Measurements from ENCODE around the gene KIAA1671.

Gene KIAA1671

GRCh38 chr22:24995649-24996180 lies 43.2 kb downstream of the KIAA1671 start:
- no peak for DNase-seq (ENCODE audit: low read depth)
- H3K4me3 ChIP-seq (replicated peaks; ENCODE audit: low read depth, low read length), result no peak overlapping the region
- TF ChIP-seq CTCF (IDR thresholded peaks at IDR 0.05; ENCODE audit: low read length, missing control alignments), result no peak

GRCh38 chr22:24996420-24996952 lies 44.0 kb downstream of the KIAA1671 start:
- H3K4me3 ChIP-seq (replicated peaks; ENCODE audit: low read depth, low read length), result no peak overlapping the region
- TF ChIP-seq CTCF (IDR thresholded peaks at IDR 0.05; ENCODE audit: low read length, missing control alignments), result no peak

GRCh38 chr22:24997023-24997422 lies 44.5 kb downstream of the KIAA1671 start:
- no peak for TF ChIP-seq CTCF (IDR thresholded peaks at IDR 0.05; ENCODE audit: low read length, missing control alignments)
- no peak overlapping the region for H3K4me3 ChIP-seq (replicated peaks; ENCODE audit: low read depth, low read length)

More at GRCh38 chr22:24996420-24996952, 44.0 kb downstream of the KIAA1671 start:
- DNase-seq (ENCODE audit: low read depth), result peak; percentile 48

GRCh38 chr22:25000686-25001085 lies 48.2 kb downstream of the KIAA1671 start:
- no peak for DNase-seq (ENCODE audit: low read depth)
- no peak overlapping the region for H3K4me3 ChIP-seq (replicated peaks; ENCODE audit: low read depth, low read length)
- no peak for TF ChIP-seq CTCF (IDR thresholded peaks at IDR 0.05; ENCODE audit: low read length, missing control alignments)

More at GRCh38 chr22:24997023-24997422, 44.5 kb downstream of the KIAA1671 start:
- DNase-seq (ENCODE audit: low read depth), result no peak

- no peak overlapping the region for H3K4me3 ChIP-seq (replicated peaks; ENCODE audit: low read depth, low read length)
- no peak for DNase-seq (ENCODE audit: low read depth)
- TF ChIP-seq CTCF (IDR thresholded peaks at IDR 0.05; ENCODE audit: low read length, missing control alignments), result no peak
Measured at GRCh38 chr22:25002241-25002985, 49.9 kb downstream of the KIAA1671 start.

- TF ChIP-seq CTCF (IDR thresholded peaks at IDR 0.05; ENCODE audit: low read length, missing control alignments), result no peak
Measured at GRCh38 chr22:25006354-25006753, 53.8 kb downstream of the KIAA1671 start.

More at GRCh38 chr22:25006354-25006753, 53.8 kb downstream of the KIAA1671 start:
- H3K4me3 ChIP-seq (replicated peaks; ENCODE audit: low read depth, low read length), result no peak overlapping the region
- DNase-seq (ENCODE audit: low read depth), result no peak
